ENCODE measurements around the gene ZNF483. TPM values are rescaled to one million over a fixed set of nuclear protein-coding genes. Genes with fewer than 3 reads are reported as not detected.
"Not testable (repeated sequence)": the region's sequence is repeated elsewhere in the genome, so short reads cannot be mapped to it uniquely, and the experiment has no call there.

The ZNF483 gene
- total RNA-seq, 1 donor from 2014 or later = 1.7 TPM

- no peak for DNase-seq (ENCODE audit: extremely low read depth, low read depth, low spot score)
These were observed 17.7 kb downstream of the ZNF483 start for GRCh38 chr9:111542497-111543254.

- no peak for DNase-seq (ENCODE audit: extremely low read depth, low read depth, low spot score)
These were observed 23.6 kb downstream of the ZNF483 start for GRCh38 chr9:111548623-111549022.

- DNase-seq (ENCODE audit: extremely low read depth, low read depth, low spot score) = not testable (repeated sequence)
These were observed 30.4 kb downstream of the ZNF483 start for GRCh38 chr9:111555425-111555824.

GRCh38 chr9:111559000-111559610 is 34.1 kb downstream of the ZNF483 start:
- no peak for DNase-seq (ENCODE audit: extremely low read depth, low read depth, low spot score)

GRCh38 chr9:111561165-111561719 is 36.3 kb downstream of the ZNF483 start:
- no peak for DNase-seq (ENCODE audit: extremely low read depth, low read depth, low spot score)

- no peak for DNase-seq (ENCODE audit: extremely low read depth, low read depth, low spot score)
These were observed 41.3 kb downstream of the ZNF483 start for GRCh38 chr9:111566234-111566633.

- DNase-seq (ENCODE audit: extremely low read depth, low read depth, low spot score) = not testable (repeated sequence)
These were observed 43.1 kb downstream of the ZNF483 start for GRCh38 chr9:111568127-111568526.

- no peak for DNase-seq (ENCODE audit: extremely low read depth, low read depth, low spot score)
These were observed 48.1 kb downstream of the ZNF483 start for GRCh38 chr9:111572950-111573604.

- DNase-seq (ENCODE audit: extremely low read depth, low read depth, low spot score) = no peak
These were observed 57.9 kb downstream of the ZNF483 start for GRCh38 chr9:111582888-111583287.

- DNase-seq (ENCODE audit: extremely low read depth, low read depth, low spot score) = no peak
These were observed 61.4 kb downstream of the ZNF483 start for GRCh38 chr9:111586378-111586777.

- DNase-seq (ENCODE audit: extremely low read depth, low read depth, low spot score) = no peak
These were observed 63.9 kb downstream of the ZNF483 start for GRCh38 chr9:111588846-111589245.

- no peak for DNase-seq (ENCODE audit: extremely low read depth, low read depth, low spot score)
These were observed 73.1 kb downstream of the ZNF483 start for GRCh38 chr9:111597852-111598732.

- no peak for DNase-seq (ENCODE audit: extremely low read depth, low read depth, low spot score)
These were observed 73.7 kb downstream of the ZNF483 start for GRCh38 chr9:111598733-111599091.

- DNase-seq (ENCODE audit: extremely low read depth, low read depth, low spot score) = no peak
These were observed 74.3 kb downstream of the ZNF483 start, which contains the start of gene PTGR1 for GRCh38 chr9:111599092-111599954. Gene PTGR1 (minus strand): TSS chr9:111599647. CDS start chr9:111597422, 2,225 bp downstream.

GRCh38 chr9:111599955-111600343 is 75.0 kb downstream of the ZNF483 start:
- no peak for DNase-seq (ENCODE audit: extremely low read depth, low read depth, low spot score)

- peak; percentile 61 for DNase-seq (ENCODE audit: extremely low read depth, low read depth, low spot score)
These were observed 76.4 kb downstream of the ZNF483 start for GRCh38 chr9:111601237-111602018.

- no peak for DNase-seq (ENCODE audit: extremely low read depth, low read depth, low spot score)
These were observed 78.1 kb downstream of the ZNF483 start for GRCh38 chr9:111603041-111603440.

GRCh38 chr9:111604054-111604615 is 79.2 kb downstream of the ZNF483 start:
- DNase-seq (ENCODE audit: extremely low read depth, low read depth, low spot score) = no peak

Data from glomerular endothelial cell (primary cell).